GM19043 (cell line): ENCODE measurements around the gene THOC2.
"Not testable (repeated sequence)": the region's sequence is repeated elsewhere in the genome, so short reads cannot be mapped to it uniquely, and the experiment has no call there.

Experiments
- ATAC-seq: cut with Tn5 transposase; IDR thresholded peaks from one replicate; pipeline ENCODE4 v1.9.1; 2021; ENCODE audit warnings: low read depth; ENCODE audit not compliant: unreplicated experiment

THOC2 gene, protein sequence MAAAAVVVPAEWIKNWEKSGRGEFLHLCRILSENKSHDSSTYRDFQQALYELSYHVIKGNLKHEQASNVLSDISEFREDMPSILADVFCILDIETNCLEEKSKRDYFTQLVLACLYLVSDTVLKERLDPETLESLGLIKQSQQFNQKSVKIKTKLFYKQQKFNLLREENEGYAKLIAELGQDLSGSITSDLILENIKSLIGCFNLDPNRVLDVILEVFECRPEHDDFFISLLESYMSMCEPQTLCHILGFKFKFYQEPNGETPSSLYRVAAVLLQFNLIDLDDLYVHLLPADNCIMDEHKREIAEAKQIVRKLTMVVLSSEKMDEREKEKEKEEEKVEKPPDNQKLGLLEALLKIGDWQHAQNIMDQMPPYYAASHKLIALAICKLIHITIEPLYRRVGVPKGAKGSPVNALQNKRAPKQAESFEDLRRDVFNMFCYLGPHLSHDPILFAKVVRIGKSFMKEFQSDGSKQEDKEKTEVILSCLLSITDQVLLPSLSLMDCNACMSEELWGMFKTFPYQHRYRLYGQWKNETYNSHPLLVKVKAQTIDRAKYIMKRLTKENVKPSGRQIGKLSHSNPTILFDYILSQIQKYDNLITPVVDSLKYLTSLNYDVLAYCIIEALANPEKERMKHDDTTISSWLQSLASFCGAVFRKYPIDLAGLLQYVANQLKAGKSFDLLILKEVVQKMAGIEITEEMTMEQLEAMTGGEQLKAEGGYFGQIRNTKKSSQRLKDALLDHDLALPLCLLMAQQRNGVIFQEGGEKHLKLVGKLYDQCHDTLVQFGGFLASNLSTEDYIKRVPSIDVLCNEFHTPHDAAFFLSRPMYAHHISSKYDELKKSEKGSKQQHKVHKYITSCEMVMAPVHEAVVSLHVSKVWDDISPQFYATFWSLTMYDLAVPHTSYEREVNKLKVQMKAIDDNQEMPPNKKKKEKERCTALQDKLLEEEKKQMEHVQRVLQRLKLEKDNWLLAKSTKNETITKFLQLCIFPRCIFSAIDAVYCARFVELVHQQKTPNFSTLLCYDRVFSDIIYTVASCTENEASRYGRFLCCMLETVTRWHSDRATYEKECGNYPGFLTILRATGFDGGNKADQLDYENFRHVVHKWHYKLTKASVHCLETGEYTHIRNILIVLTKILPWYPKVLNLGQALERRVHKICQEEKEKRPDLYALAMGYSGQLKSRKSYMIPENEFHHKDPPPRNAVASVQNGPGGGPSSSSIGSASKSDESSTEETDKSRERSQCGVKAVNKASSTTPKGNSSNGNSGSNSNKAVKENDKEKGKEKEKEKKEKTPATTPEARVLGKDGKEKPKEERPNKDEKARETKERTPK (N-terminal part only)

DNA sequence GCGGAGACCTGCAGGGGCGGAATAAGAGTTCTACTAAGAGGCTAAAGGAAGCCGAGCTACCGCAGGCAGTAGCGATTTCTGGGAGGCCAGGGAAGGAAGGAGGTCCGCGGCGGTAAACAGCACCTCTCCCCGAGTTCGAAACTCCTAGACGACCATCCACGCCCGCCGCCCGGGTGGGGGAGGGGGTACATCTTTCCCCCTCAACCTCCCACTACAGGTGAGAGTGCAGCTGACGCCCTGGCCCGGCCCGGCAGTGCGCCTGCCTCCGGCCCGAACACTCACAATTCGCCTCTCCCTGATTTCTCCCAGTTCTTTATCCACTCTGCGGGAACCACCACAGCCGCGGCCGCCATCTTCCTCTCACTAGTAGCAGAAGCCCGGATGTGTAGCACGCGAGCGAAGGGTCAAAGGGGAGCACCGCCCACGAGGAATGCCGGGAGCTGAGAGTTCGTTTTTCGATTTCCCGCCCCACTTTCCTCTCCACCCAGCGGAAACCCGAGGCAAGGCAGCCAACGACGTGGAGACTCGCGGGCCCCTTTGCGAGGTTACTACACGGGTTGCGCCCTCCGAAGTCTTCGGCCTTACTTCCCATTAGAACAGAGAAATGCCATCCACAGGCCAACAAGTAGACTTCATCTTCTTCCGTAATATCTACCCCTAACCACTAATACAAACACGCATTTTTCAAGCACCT is at the start of gene THOC2:
Gene THOC2 (minus strand): TSS at position 383 of the 694 bp plus-strand sequence. CDS start 30 bp downstream, at position 353.
- ATAC-seq: peak; percentile 84

DNA sequence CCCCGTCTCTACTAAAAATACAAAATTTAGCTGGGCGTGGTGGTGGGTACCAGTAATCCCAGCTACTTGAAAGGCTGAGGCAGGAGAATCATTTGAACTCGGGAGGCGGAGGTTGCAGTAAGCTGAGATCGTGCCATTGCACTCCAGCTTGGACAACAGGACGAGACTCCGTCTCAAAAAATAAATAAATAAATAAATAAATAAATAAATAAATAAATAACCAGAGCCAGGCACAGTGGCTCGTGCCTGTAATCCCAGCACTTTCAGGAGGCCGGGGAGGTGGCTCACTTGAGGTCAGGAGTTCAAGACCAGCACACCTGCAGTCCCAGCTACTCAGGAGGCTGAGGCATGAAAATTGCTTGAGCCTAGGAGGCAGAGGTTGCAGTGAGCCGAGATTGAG is 48.9 kb upstream of the THOC2 start:
- not testable (repeated sequence) for ATAC-seq

DNA sequence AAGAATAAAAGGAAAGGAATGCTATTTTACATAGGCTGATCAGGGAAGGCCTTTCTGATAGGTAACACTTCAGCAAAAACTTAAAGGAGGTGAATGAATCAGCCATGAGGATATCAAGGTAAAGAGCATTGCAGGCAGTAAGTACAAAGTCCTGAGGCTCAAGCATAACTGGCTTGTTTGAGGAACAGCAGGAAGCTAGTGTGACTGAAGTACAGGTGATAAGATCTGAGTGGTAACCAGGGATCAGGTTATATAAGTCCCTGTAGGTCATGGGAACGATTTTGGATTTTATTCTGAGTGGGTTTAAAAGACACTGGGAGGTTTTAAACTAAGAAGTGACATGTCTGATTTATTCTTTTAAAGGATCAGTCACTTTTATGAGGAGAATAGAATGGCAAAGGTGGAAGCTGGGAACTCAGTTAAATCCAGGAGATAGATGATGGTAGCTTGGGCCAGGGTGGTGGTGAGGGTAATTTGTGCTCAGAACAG is 47.1 kb upstream of the THOC2 start:
- ATAC-seq: no peak

DNA sequence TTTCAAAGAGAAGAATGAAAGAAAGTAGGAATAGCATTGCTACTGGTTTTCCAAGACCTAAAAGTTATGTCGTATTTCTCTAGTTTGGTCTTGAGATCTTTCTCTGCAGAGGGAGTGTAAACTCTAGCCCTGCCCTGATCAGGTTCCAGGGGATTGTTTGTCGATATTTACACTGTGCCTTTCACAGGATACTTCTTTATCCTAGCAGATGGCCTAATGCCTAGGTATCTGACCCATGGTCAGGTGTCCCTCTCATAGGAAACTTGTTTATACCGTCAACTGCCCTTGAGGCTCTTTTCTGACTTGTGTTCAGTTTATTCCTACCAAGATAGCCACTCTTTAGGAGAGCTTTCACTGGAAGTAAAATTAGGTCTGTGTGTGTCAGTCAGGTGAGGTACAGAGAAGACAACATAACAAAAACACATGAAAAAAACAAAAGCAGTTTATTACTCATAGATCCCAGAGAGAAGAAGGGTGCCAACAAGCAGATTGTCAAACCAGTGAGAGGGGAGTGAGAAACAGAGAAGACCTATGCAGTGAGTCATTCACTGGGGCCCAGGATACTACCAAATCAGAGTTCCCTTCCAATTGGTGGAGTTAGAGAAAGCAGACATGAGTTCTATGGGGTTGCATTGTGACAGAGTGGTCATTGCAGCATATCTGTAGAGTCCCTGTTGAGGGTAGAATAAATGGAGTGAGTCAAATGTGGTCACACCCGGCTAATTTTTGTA is 40.6 kb upstream of the THOC2 start:
- ATAC-seq: no peak

DNA sequence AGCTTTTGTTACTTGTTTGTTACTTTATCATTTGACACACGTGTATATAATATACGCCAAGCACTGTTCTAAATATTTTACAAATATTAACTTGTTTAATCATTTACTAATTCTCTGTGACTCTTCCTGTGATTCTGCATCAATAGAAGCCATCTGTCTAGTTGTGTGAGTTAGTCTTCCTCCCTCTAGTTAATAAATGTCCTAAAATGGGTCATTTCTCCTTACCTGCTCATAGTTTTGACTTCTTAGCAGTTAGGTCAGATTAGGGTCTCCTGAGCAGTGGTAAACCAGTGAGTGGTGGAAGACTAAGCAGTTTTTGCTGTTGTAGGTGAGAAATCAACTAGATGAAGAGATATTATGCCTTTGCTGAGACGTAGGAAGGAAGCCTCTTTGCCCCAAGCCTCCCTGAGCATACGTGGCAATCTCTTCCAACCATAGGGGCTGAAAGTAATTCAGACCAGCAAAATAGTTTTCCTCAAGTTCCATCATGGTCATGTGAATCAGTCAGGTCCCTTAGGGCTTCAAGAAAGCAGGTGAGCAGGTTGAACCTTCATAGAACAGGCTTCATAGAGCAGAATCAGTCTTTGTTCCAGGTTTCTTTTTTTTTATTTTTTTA is 38.7 kb upstream of the THOC2 start:
- peak; percentile 92 for ATAC-seq

DNA sequence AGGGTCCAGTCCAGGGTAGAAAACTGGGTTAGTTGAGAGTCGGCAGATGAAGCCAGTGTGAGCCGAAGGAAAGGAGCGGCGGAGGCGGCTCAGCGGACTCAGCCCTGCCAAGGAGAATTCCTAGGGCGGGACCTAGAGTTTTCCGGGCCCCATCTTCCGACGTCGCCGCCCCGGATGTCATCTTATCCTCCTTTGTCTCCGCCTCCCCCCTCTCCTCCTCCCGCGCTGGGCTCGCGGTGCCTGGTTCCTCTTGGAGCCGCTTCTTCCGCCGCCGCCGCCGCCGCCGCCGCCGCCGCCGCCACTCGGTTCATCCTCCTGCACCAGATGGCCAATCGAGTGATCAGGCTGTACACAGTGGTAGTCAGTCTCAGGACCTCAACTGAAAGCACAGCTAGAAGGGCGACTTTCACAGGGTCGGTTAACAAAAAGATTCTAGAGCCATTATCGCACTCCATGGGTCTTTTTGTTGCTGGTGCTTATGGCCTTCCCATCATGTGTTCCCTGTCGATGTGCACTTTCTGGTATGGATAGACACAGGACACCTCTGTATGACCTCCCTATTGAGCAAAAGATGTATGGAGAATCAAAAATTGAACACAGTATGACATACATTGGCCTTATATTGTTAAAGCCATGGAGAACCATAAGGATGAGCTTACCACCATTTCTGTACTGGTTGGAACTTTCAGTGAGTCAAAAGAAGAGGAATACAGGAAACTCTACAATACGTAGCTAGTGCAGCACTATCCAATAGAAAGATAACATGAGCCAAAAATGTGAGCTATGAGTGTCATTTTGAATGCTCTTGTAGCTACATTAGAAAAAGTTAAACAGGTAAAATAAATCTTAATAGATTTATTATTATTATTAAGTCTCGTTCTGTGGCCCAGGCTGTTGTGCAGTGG is 32.4 kb upstream of the THOC2 start:
- peak; percentile 90 for ATAC-seq

DNA sequence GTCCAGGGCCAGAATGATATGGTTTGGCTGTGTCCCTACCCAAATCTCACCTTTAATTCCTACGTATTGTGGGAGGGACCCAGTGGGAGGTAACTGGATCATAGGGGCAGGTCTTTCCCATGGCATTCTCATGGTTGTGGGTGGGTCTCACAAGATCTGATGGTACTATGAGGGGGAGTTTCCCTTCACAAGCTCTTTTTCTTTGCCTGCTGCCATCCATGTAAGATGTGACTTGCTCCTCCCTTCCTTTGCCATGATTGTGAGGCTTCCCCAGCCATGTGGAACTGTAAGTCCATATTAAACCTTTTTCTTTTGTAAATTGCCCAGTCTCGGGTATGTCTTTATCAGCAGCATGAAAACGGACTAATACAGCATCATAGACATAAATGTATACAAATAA is 27.0 kb upstream of the THOC2 start:
- not testable (repeated sequence) for ATAC-seq

DNA sequence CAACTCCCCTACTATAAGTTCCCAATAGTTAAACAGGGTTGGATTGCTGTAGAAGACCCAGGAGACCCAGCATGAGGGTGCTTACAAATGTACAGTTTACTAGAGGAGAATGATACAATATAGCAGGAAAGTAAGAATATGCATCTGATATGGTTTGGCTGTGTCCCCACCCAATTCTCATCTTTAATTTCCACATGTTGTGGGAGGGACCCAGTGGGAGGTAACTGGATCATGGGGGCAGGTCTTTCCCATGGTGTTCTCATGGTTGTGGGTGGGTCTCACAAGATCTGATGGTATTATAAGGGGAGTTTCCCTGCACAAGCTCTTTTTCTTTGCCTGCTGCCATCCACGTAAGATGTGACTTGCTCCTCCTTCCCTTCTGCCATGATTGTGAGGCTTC is 24.9 kb upstream of the THOC2 start:
- not testable (repeated sequence) for ATAC-seq

DNA sequence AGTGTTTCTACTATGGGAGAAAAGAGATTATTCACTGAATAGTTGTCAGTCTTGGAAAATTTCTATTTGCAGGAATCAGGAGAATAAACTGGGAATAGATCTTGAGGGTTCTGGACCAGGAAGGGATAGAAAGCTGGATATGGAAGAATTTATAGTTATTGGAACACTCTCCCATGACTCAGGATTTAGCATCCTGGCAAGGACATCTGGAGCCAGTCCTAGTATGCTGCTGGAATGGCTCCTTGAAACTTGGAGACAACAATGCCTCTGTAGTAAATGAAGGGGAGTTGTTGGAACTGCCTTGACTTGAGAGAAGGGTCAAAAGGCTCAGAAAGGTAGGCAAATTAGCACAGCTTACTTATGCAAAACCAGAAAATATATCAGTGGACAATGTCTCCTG is 23.5 kb upstream of the THOC2 start:
- no peak for ATAC-seq

DNA sequence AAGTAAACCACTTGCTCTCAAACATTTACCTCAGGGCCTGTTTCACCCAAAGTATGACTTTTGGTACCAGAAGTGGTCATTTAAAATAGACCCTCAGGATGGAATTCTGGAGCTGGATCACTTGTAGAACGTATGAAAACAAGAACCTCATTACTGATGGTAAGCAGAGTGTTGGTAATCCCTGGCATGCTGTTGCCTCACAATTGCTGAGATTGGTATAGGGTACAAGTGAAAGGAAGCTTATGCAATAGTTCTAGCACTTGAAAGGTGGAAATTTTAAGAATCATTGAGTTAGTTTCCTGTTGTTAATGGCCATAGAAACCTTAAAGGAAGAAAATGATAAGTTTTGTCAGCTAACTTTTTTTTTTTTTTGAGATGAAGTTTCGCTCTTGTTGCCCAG is 22.3 kb upstream of the THOC2 start:
- ATAC-seq: no peak

DNA sequence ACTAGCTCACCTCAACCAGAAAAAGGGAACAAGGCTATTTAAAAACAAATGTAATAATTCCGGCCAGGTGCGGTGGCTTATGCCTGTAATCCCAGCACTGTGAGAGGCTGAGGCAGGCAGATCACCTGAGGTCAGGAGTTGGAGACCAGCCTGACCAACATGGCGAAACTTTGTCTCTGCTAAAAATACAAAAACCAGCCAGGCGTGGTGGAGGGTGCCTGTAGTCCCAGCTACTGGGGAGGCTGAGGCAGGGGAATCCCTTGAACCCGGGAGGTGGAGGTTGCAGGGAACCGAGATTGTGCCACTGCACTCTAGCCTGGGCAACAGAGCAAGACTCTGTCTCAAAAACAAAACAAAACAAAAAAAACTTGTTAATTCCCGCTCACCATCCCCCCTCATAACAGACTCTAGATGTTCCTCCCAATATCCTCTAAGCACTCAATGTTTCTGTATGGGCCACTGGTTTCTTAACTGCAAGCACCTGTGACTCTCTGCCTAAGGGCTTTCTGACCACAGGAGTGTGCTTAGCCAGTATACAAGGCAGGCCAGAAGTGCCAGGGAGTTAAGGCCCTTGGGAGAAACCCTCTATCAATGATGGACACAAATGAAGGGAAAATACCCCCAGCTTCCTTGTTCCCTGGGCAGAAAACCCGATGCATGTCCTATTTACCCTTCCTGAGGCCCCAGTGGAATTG is 21.0 kb upstream of the THOC2 start:
- no peak for ATAC-seq

DNA sequence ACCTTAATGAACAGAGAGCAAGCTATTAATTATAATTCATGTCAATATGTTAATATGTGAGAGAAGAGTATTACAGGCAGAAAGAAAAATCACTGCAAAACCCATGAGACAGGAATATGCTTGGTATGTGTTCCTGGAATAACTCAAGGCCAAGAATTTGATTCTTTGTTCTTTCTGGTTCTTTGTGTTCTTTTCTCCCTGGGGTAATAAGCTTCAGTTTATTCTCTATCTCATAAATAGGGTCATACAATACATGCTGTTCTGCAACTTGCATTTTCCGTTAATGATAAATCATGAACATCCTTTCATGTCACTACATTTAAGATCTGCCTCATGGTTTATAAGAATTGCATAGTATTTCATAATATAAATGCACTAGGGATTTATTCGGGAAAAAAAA is 16.8 kb upstream of the THOC2 start:
- ATAC-seq: no peak

DNA sequence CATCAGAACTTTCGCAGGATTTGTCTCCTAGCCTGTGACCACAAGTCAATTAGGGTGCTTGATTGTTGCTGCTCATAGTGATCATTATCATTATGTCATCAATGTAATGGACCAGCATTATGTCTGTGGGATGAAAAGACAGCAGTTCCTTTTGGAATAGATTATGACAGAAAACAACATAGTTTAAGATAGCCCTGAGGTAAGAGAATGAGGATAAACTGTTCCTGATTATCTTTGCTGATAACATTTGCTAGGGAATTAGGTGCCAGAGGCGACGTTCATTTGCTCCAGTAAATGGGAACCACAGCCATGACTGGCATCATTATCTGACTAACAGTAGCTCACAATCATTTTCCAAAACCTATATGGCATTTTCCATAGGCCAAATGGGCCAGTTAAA is 12.7 kb upstream of the THOC2 start:
- ATAC-seq: no peak

DNA sequence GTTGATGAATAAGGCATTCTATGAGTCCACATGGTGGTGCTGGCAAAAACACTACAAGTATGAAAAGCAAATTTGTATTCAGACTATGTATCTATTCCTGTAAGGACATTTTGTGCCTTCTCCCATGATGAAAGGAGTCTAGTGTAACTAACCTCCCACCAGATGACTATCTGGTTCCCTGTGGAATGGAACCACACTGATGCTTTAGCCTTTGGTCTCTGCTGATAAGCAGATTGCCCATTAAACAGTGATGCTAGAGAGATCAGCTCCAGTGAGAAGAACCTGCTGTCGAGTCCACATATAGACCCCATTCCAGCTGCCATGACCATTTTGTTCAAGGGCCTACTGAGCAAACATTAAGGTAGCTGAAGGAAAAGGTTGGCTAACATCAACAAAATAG is 10.5 kb upstream of the THOC2 start:
- ATAC-seq: no peak

DNA sequence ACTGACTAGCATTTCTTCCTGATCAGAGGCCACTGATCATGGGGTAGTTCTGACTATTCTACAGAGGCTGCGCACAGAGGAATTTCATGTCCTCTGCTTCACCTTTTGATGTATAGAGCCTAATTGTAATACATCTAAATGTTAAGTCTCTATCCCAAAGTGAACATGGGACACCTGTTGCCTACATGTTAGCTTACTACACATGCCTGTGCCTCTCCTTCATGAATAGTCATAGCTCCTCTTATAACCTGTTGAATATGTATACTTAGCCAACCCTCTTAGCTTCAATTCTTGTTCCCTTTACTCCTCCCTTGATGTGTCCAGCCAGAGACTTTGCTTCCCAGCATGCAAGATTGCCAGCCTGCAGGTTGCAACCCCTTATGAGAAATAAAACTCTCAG is 9.6 kb upstream of the THOC2 start:
- no peak for ATAC-seq

DNA sequence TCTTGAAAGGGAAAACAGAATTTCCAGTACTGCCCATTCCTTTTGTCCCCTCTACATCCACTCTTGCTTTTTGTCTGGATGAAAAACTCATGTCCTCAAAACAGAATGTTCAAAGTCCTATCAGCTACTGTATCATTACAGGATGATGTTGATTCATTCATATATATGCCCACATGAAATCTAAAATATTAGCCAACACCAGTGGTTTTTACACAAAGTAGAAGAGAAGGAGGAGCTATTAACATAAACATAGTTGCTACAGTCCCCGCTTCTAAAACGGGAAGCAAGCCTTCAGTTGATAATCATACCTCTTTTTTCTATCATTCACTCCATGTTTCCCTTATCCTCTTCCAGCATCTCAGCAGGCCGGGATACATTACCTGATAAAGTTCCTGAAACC is 7.7 kb upstream of the THOC2 start:
- ATAC-seq: no peak

DNA sequence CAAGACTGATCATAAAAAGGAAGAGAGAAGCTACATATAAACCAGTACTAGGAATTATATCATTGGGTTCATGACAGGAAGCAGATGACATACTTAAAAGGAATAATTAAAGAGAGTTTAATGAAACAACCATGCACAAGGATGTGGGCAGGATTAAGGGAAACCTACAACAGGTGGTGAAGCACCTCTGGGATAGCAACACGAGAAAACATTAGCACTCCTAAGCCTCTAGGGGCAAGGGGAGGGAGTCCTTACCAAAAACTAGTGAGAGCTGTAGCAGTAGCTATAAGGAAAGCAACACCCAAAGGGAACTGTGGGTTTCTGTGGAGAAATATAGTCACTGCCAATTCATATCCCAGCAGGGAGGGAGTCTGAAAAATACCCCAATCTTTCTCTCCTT is 7.2 kb upstream of the THOC2 start:
- no peak for ATAC-seq
